T-helper 1 cell treated with Interleukin-12 subunit alpha and Interleukin-12 subunit beta and Interleukin-4 antibody, amounts not matched to agents 30 μg/mL and 1 μg/mL, for 36 hours (primary cell): ENCODE data around the gene PLA2G4E.

Source experiments
- H3K27ac Mint-ChIP-seq: one replicate; pipeline ENCODE4 v1.8.0; 2021; ENCODE audit warnings: mild to moderate bottlenecking, mixed read lengths
- H3K27me3 Mint-ChIP-seq: one replicate; pipeline ENCODE4 v1.8.0; 2021; ENCODE audit warnings: low read depth, mixed read lengths
- H3K36me3 Mint-ChIP-seq: one replicate; pipeline ENCODE4 v1.8.0; 2021; ENCODE audit warnings: low read depth, mixed read lengths
- H3K4me1 Mint-ChIP-seq: one replicate; pipeline ENCODE4 v1.8.0; 2021; ENCODE audit warnings: low read depth, mixed read lengths
- H3K4me3 Mint-ChIP-seq: one replicate; pipeline ENCODE4 v1.8.0; 2021; ENCODE audit warnings: mild to moderate bottlenecking, moderate library complexity, mixed read lengths
- H3K9me3 Mint-ChIP-seq: one replicate; pipeline ENCODE4 v1.8.0; 2021; ENCODE audit warnings: mixed read lengths

PLA2G4E gene

GRCh38 chr15:42020713-42021273 lies at the start of gene PLA2G4E:
Gene PLA2G4E (minus strand): TSS chr15:42021042. CDS start chr15:42021030, 12 bp downstream.
- Mint-ChIP-seq H3K9me3 (no peaks in the 10 kb centered on the region), H3K4me1 (no peaks in the 10 kb centered on the region), H3K27me3 (peaks cover 7% of the 10 kb centered on the region), H3K4me3 (no peak within 1 kb of the TSS), H3K36me3 (no peaks in the 10 kb centered on the region), H3K27ac (no peak within 1 kb of the TSS)

- Mint-ChIP-seq H3K27ac (no peak overlapping the region), H3K4me3 (no peak overlapping the region), H3K4me1 (no peaks in the 10 kb centered on the region), H3K9me3 (no peaks in the 10 kb centered on the region), H3K36me3 (no peaks in the 10 kb centered on the region), H3K27me3 (peaks cover 17% of the 10 kb centered on the region)
Observed at GRCh38 chr15:42070279-42070975, 49.6 kb upstream of the PLA2G4E start.

GRCh38 chr15:42069496-42070278 lies 48.8 kb upstream of the PLA2G4E start:
- Mint-ChIP-seq H3K36me3 (no peaks in the 10 kb centered on the region), H3K4me3 (no peak overlapping the region), H3K9me3 (no peaks in the 10 kb centered on the region), H3K4me1 (no peaks in the 10 kb centered on the region), H3K27me3 (peaks cover 17% of the 10 kb centered on the region), H3K27ac (no peak overlapping the region)

DNA sequence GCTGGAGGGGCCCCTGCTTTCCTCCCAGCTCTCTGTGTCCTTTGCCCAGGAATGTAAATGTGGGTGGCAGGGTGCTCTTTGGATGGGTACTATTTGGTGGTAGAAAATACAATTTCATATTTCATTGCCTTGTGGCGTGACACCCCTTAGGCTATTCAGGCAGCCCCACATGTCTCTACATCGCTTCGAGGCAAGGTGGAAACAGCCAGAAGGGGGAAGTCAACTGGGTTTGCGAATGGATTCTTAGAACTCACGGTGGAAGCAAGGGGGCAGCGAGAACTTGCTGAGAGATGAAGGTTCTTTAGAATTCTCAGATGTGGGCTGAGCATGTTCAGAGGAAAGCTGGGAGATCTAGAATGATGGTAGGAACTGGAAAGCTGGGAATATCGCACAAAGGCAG lies 48.2 kb upstream of the PLA2G4E start:
- Mint-ChIP-seq H3K36me3 (no peaks in the 10 kb centered on the region), H3K9me3 (no peaks in the 10 kb centered on the region), H3K4me3 (no peak overlapping the region), H3K4me1 (no peaks in the 10 kb centered on the region), H3K27me3 (peaks cover 17% of the 10 kb centered on the region), H3K27ac (no peak overlapping the region)

DNA sequence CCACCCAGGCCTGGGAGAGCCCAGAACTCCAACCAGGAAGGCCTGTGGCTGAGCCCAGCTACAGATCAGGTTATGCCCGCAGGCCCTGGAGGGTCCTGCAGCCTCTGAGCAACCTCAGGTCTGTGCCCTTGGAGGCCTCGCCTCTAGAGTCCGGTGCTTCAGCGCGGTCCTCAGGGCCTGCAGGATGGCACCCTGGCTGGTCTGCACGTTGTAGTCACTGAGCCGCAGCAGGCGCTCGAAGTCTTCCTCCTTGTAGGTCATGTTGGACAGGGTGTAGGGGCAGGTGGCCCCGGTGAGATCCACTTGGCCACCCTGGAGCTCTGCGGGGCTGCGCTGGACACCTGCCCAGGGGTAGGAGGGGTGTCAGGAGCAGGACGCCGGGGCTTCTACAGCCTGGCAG lies 47.8 kb upstream of the PLA2G4E start:
- H3K27ac Mint-ChIP-seq = no peak overlapping the region
- peaks cover 19% of the 10 kb centered on the region for H3K27me3 Mint-ChIP-seq
- no peaks in the 10 kb centered on the region for H3K4me1 Mint-ChIP-seq
- H3K4me3 Mint-ChIP-seq = no peak overlapping the region
- no peaks in the 10 kb centered on the region for H3K36me3 Mint-ChIP-seq
- H3K9me3 Mint-ChIP-seq = no peaks in the 10 kb centered on the region

DNA sequence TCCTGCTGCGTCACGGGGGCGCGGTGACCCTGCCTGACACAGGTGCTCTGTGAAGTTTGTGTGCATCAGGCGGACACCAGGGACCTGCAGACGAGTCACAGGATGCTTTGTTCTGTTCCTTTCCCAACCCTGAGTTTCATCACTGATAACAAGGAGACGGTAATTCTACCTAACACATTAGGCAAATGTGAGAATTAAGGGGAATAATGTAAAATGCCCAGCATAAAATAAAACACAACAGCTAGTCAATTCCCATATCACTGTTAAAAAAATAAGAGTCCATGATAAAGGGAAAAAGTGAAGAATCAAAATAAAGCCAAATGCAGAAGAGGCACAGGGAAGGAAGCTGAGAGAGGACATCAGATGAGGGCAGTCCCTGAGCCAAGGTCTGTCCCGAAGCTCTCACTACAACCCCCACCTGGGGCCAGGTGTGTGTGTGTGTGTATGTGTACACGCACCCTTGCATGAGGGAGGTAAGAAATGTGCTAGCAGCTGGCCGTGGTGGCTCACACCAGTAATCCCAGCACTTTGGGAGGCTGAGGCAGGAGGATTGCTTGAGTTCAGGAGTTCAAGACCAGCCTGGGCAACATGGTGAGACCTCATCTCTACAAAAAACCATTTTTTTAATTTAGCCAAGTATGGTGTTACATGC lies 46.0 kb upstream of the PLA2G4E start:
- Mint-ChIP-seq H3K27me3 (peaks cover 19% of the 10 kb centered on the region), H3K4me3 (no peak overlapping the region), H3K4me1 (no peaks in the 10 kb centered on the region), H3K27ac (no peak overlapping the region), H3K9me3 (no peaks in the 10 kb centered on the region), H3K36me3 (no peaks in the 10 kb centered on the region)

- peaks cover 19% of the 10 kb centered on the region for H3K27me3 Mint-ChIP-seq
- H3K27ac Mint-ChIP-seq = no peak overlapping the region
- H3K36me3 Mint-ChIP-seq = no peaks in the 10 kb centered on the region
- no peaks in the 10 kb centered on the region for H3K4me1 Mint-ChIP-seq
- H3K4me3 Mint-ChIP-seq = no peak overlapping the region
- H3K9me3 Mint-ChIP-seq = no peaks in the 10 kb centered on the region
Observed at GRCh38 chr15:42065468-42065867, 44.6 kb upstream of the PLA2G4E start.

GRCh38 chr15:42065033-42065432 lies 44.2 kb upstream of the PLA2G4E start:
- Mint-ChIP-seq H3K27me3 (peaks cover 19% of the 10 kb centered on the region), H3K9me3 (no peaks in the 10 kb centered on the region), H3K4me3 (no peak overlapping the region), H3K27ac (no peak overlapping the region), H3K4me1 (no peaks in the 10 kb centered on the region), H3K36me3 (no peaks in the 10 kb centered on the region)

- Mint-ChIP-seq H3K36me3 (no peaks in the 10 kb centered on the region), H3K9me3 (no peaks in the 10 kb centered on the region), H3K27ac (no peak overlapping the region), H3K4me3 (no peak overlapping the region), H3K4me1 (no peaks in the 10 kb centered on the region), H3K27me3 (peaks cover 20% of the 10 kb centered on the region)
Observed at GRCh38 chr15:42064271-42064670, 43.4 kb upstream of the PLA2G4E start.

DNA sequence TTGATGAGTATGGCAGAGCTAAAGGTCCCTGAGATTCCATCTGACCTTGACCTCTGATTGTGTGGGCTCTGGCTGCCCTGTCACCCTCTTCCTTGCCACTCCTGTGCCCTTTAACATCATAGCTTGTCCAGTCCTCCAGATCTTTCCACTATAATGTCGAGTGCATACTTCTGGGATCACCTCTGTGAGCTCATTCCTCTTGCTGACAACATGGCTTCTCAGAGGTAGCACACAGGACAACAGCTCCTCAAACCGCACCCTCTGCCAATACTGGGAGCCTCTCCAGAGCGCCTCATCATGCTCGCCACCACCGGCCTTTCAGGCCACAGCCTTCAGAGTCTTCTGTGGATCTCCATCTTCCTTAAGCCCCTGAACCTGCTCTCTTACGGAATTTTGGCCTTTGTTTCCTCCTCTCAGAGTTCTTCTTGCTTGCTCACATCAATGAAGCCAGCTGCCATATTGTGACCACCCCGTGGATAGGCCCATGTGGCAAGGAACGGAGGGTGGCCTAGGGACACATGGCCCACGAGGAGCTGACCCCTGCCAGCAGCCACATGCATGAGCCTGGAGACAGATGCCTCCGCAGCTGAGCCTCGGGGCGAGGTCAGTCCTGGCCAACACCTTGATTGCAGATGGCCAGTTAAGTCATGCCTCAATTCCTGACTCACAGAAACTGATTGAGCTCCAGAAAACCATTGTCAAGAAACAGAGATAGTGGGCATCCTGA lies 42.4 kb upstream of the PLA2G4E start:
- no peaks in the 10 kb centered on the region for H3K4me1 Mint-ChIP-seq
- no peaks in the 10 kb centered on the region for H3K9me3 Mint-ChIP-seq
- no peaks in the 10 kb centered on the region for H3K36me3 Mint-ChIP-seq
- H3K27ac Mint-ChIP-seq = no peak overlapping the region
- peaks cover 24% of the 10 kb centered on the region for H3K27me3 Mint-ChIP-seq
- no peak overlapping the region for H3K4me3 Mint-ChIP-seq

DNA sequence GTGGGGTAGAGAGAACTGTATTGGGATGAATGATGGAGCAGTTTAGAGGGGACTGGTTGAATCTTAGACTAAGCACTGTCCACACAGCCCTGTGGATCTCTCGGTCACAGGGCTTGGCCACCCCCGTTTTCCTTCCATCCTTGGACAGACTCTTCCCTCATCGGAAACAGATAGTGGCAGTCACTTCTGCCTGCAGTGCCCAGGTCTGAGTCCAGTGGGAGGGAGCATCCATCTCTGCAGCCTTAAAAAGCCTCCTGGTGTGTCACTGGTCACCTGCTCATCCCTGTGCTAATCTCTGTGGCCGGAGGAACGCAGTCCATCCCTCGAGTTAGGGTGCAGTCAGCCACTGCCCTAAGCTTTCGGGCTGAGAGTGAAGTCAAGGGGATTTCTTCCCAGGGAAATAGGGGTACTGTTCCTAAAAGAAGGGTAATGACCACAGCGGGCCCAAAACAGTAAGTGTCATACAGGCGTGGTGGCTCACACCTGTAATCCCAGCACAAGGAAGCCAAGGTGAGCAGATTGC lies 41.5 kb upstream of the PLA2G4E start:
- H3K27ac Mint-ChIP-seq = no peak overlapping the region
- H3K27me3 Mint-ChIP-seq = peaks cover 30% of the 10 kb centered on the region
- H3K9me3 Mint-ChIP-seq = no peaks in the 10 kb centered on the region
- H3K4me1 Mint-ChIP-seq = peaks cover 3% of the 10 kb centered on the region
- no peaks in the 10 kb centered on the region for H3K36me3 Mint-ChIP-seq
- no peak overlapping the region for H3K4me3 Mint-ChIP-seq

DNA sequence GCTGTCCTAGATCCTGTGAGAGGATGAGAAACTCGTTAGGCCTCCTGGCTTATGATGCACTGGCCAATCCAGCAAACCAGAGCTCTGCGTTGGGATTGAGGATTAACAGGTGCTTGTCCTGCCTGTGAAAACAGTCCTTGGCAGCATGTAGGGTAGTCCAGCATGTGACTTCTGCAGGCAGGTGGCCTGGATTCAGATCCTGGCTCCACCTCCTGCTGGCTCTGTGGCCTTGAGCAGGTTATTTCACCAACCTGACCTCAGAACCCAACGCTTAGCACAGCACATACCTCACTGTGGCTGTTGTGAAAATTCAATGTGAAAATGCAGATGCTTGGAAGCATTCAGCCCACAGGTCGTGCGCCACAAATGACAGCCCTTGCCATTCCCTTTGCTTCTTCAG lies 40.0 kb upstream of the PLA2G4E start:
- Mint-ChIP-seq H3K27ac (no peak overlapping the region), H3K27me3 (peaks cover 36% of the 10 kb centered on the region), H3K4me3 (no peak overlapping the region), H3K4me1 (peaks cover 11% of the 10 kb centered on the region), H3K36me3 (no peaks in the 10 kb centered on the region), H3K9me3 (no peaks in the 10 kb centered on the region)

- peaks cover 39% of the 10 kb centered on the region for H3K27me3 Mint-ChIP-seq
- H3K4me1 Mint-ChIP-seq = peaks cover 11% of the 10 kb centered on the region
- no peak overlapping the region for H3K4me3 Mint-ChIP-seq
- no peak overlapping the region for H3K27ac Mint-ChIP-seq
- no peaks in the 10 kb centered on the region for H3K9me3 Mint-ChIP-seq
- no peaks in the 10 kb centered on the region for H3K36me3 Mint-ChIP-seq
Observed at GRCh38 chr15:42060477-42060763, 39.6 kb upstream of the PLA2G4E start.
